Ascending aorta (tissue), 2 donors: ENCODE results near the gene OSBPL3. TPM values are rescaled to one million over a fixed set of nuclear protein-coding genes. Genes with fewer than 3 reads are reported as not detected.

ENCODE experiments used
- DNase-seq, 2 donors: peaks; one replicate each; pipeline ENCODE4 v3.0.0-alpha.2; 2019; ENCODE audit warnings: low spot score in 2 of 2
- H3K27ac ChIP-seq, 2 donors: fragments of 200-600 bp; sonication (generic); one replicate each; pipeline ENCODE4 v1.5.1; 2016 to 2017; ENCODE audit warnings: mild to moderate bottlenecking in 1 of 2
- H3K27me3 ChIP-seq: fragments of 200-600 bp; sonication (generic); one replicate; pipeline ENCODE4 v1.5.1; 2017
- H3K36me3 ChIP-seq, 2 donors: fragments of 200-600 bp; sonication (generic); one replicate each; pipeline ENCODE4 v1.5.1; 2016
- H3K4me1 ChIP-seq, 2 donors: fragments of 200-600 bp; sonication (generic); one replicate each; pipeline ENCODE4 v1.5.1; 2016 to 2017; ENCODE audit warnings: mild to moderate bottlenecking in 1 of 2
- H3K4me3 ChIP-seq, 2 donors: fragments of 200-600 bp; sonication (generic); one replicate each; pipeline ENCODE4 v1.5.1; 2016 to 2017; ENCODE audit warnings: mild to moderate bottlenecking in 1 of 2
- H3K9me3 ChIP-seq, 2 donors: fragments of 200-600 bp; sonication (generic); one replicate each; pipeline ENCODE4 v1.5.1; 2016
- intact Hi-C: fragments of 100-400 bp; cut with DNase I; formaldehyde crosslinking; loops from one replicate; pipeline ENCODE4 v1.15.1; 2023
- total RNA-seq: library from RNA; depleted of rRNA; stranded (reverse); fragments of >200 nt; gene quantifications from one replicate; pipeline ENCODE4 v1.1.0, GENCODE V29; 2016
- TF ChIP-seq, protein P1 (sequence below), 3 experiments: fragments of 200-600 bp in 2 of 3; fragments of 450-650 bp in 1 of 3; sonication (generic) in 2 of 3; IDR thresholded peaks; one replicate each; pipeline ENCODE4 v1.5.1; 2016 to 2019; ENCODE audit warnings: antibody characterized with exemption in 3 of 3, mild to moderate bottlenecking in 1 of 3, moderate library complexity in 1 of 3

The OSBPL3 gene
- total RNA-seq, 1 donor from 2014 or later = 0.96 TPM

DNA sequence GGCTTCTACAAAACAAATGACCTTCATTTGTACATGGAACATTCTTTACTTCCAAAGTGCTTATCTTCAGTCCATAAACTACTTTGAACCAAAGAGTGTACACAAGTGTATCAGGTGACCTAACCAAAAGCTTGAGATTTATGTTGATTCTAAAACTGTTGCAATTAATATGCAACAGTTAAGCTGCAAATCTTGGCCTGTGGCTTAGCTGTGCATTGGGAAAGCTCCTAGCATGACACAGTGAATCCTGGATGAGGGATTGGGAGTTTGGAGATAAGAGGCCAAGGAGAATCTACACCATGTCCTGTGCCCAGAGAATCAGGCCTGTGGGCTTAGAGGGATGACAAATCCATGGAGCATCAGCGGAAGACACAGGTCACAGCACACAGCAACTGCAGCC lies 117.5 kb downstream of the OSBPL3 start:
- intact Hi-C loops = no loop called here
- TF ChIP-seq, protein P1, sequence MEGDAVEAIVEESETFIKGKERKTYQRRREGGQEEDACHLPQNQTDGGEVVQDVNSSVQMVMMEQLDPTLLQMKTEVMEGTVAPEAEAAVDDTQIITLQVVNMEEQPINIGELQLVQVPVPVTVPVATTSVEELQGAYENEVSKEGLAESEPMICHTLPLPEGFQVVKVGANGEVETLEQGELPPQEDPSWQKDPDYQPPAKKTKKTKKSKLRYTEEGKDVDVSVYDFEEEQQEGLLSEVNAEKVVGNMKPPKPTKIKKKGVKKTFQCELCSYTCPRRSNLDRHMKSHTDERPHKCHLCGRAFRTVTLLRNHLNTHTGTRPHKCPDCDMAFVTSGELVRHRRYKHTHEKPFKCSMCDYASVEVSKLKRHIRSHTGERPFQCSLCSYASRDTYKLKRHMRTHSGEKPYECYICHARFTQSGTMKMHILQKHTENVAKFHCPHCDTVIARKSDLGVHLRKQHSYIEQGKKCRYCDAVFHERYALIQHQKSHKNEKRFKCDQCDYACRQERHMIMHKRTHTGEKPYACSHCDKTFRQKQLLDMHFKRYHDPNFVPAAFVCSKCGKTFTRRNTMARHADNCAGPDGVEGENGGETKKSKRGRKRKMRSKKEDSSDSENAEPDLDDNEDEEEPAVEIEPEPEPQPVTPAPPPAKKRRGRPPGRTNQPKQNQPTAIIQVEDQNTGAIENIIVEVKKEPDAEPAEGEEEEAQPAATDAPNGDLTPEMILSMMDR (IDR thresholded peaks at IDR 0.05) = no peak
- H3K27ac ChIP-seq = no peak overlapping the region

DNA sequence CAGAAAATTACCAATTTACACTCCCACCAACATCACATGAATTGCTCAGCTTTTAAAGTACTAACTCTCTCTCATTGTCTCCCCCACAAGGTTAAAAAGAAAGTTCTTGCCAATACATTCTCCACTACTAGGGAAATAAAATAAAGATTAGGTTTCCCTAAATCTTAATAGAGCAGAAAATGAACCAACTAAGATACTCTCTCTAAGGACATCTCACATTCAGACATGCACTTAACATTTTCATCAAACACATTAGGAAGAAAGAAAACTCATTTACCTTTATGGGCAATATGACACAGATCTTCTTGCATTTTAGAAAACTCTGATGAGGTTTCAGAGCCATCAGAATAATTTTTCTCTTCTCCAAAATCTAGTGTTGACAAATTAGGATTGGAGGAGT lies 118.6 kb downstream of the OSBPL3 start:
- Histone ChIP-seq H3K9me3 (no peaks in the 10 kb centered on the region), H3K36me3 (no peaks in the 10 kb centered on the region), H3K4me3 (no peak overlapping the region), H3K27me3 (no peaks in the 10 kb centered on the region), H3K27ac (no peak overlapping the region), H3K4me1 (no peaks in the 10 kb centered on the region)
- DNase-seq = no peak
- TF ChIP-seq, protein P1 (IDR thresholded peaks at IDR 0.05) = no peak
- intact Hi-C loops = no loop called here

More for the DNA sequence above, 117.5 kb downstream of the OSBPL3 start:
- Histone ChIP-seq H3K27me3 (no peaks in the 10 kb centered on the region), H3K36me3 (no peaks in the 10 kb centered on the region), H3K4me1 (no peaks in the 10 kb centered on the region), H3K9me3 (no peaks in the 10 kb centered on the region), H3K4me3 (no peak overlapping the region)
- DNase-seq = no peak

DNA sequence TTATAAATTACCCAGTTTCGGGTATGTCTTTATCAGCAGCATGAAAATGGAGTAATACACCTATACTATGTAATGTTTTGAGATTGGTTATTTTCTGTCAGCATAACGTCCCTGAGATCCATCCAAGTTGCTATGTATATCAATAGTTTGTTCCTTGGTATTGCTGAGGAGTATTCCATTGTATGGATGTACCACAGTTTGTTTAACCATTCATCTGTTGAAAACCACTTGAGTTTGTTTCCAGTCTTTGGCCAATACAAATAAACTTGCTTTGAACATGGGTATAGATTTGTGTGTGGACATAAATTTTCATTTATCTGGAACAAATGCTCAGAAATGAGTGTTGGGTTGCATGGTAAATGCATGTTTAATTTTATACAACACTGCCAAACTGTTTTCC lies 119.4 kb downstream of the OSBPL3 start:
- H3K36me3 ChIP-seq = no peaks in the 10 kb centered on the region
- no peak for DNase-seq
- no peaks in the 10 kb centered on the region for H3K4me1 ChIP-seq
- no peaks in the 10 kb centered on the region for H3K27me3 ChIP-seq
- no peak overlapping the region for H3K27ac ChIP-seq
- H3K9me3 ChIP-seq = no peaks in the 10 kb centered on the region
- intact Hi-C loops = no loop called here
- no peak overlapping the region for H3K4me3 ChIP-seq
- TF ChIP-seq, protein P1 (IDR thresholded peaks at IDR 0.05) = no peak

DNA sequence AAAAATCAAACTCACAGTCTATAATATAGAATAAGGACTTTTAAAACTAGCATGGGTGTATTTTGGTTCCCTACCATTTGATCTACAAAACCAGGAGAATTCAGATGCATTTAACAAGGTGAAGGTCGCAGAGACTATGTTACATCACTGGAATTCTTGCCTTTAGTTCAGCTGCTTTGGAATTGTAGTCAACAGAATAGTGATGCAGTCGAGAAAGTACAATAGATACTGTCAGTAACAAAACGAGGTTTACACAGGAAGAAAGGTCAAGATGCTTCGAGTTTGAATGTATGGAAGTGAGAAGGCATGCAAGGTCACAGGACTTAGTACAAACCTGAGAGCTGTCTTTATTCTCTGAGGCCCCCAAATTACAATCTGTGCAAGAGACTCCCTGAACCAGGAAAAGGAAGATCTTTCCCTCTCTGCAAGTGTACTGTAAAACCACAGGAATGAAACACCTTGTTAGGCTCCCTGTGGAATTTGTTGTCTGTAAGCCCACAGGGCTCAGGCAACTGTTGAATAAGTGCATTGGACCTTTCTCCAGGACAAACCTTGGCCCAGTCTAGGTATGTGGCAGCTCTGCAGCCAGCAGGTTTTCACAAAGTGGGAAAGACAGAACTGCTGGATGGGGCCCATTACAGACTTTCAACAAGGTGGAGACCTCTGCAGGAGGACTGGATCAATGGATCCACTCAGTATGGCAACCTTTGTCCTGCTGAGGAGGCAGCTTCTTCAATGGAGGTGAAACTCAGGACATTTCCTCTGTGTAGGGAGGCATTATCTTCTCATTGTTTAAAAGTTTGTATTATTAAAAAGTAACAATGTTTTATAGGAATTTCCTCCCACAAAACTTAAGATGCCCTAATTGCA lies 121.6 kb downstream of the OSBPL3 start:
- no peak overlapping the region for H3K4me3 ChIP-seq
- intact Hi-C loops = no loop called here
- TF ChIP-seq, protein P1 (IDR thresholded peaks at IDR 0.05) = no peak
- no peak for DNase-seq
- H3K9me3 ChIP-seq = no peaks in the 10 kb centered on the region
- no peaks in the 10 kb centered on the region for H3K4me1 ChIP-seq
- no peaks in the 10 kb centered on the region for H3K36me3 ChIP-seq
- no peaks in the 10 kb centered on the region for H3K27me3 ChIP-seq
- no peak overlapping the region for H3K27ac ChIP-seq

DNA sequence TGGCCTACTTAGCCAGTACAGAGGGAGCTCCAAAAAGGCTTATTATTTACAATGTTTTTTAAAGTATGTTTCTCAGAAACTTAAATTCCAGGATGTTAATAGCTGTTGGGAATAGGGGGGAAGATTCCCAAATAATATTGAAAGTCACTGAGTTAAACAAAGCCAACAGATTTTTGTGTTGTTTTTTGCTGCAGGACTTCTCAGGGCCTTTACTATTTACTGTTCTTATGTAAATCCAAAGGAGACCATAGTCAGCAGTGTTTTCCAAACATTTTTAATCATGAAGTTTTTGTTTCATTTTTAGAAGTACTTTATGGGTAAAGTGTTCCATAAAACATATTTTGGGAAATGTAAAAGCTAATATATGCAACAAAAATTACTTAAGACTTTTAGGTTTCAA lies 122.4 kb downstream of the OSBPL3 start:
- intact Hi-C loops = no loop called here
- no peak for DNase-seq
- Histone ChIP-seq H3K4me3 (no peak overlapping the region), H3K27ac (no peak overlapping the region), H3K36me3 (no peaks in the 10 kb centered on the region), H3K4me1 (no peaks in the 10 kb centered on the region), H3K9me3 (no peaks in the 10 kb centered on the region), H3K27me3 (no peaks in the 10 kb centered on the region)
- TF ChIP-seq, protein P1 (IDR thresholded peaks at IDR 0.05) = no peak
